Lung (tissue), 16 donors: Measurements from ENCODE around the gene OMD. TPM values are rescaled to one million over a fixed set of nuclear protein-coding genes. Genes with fewer than 3 reads are reported as not detected.

Experiments used
- ATAC-seq: fragments of 200-7000 bp; cut with Tn5 transposase; one replicate; pipeline ENCODE4 v1.9.1; 2020; ENCODE audit warnings: moderate number of reproducible peaks; ENCODE audit not compliant: insufficient read depth, low FRiP score
- DNase-seq, 3 donors: peaks; one replicate each; pipeline ENCODE4 v3.0.0-alpha.2; 2013 to 2017
- H3K27ac ChIP-seq, 2 donors: one replicate each; pipeline ENCODE4 v1.5.1; 2013; ENCODE audit warnings: mild to moderate bottlenecking in 2 of 2, moderate library complexity in 2 of 2, control low read depth in 1 of 2, inconsistent platforms in 1 of 2, low read depth in 1 of 2, low read length in 1 of 2
- H3K27me3 ChIP-seq, 3 donors: one replicate each; pipeline ENCODE4 v1.5.1; 2013; ENCODE audit warnings: low read length in 2 of 3; ENCODE audit not compliant: control insufficient read depth in 3 of 3, insufficient read depth in 3 of 3
- H3K36me3 ChIP-seq, 4 donors: one replicate each; pipeline ENCODE4 v1.5.1; 2013; ENCODE audit warnings: low read length in 4 of 4, mild to moderate bottlenecking in 1 of 4, moderate library complexity in 1 of 4; ENCODE audit not compliant: control insufficient read depth in 4 of 4, insufficient read depth in 4 of 4
- H3K4me1 ChIP-seq, 5 donors: one replicate each; pipeline ENCODE4 v1.5.1; 2013; ENCODE audit warnings: low read length in 5 of 5, mild to moderate bottlenecking in 2 of 5, moderate library complexity in 1 of 5; ENCODE audit not compliant: control insufficient read depth in 5 of 5, insufficient read depth in 5 of 5
- H3K4me3 ChIP-seq: one replicate; pipeline ENCODE4 v1.5.1; 2013; ENCODE audit warnings: mild to moderate bottlenecking, control low read depth, moderate library complexity
- H3K9ac ChIP-seq, 2 donors: one replicate each; pipeline ENCODE4 v1.5.1; 2013; ENCODE audit warnings: low read length in 2 of 2, control low read depth in 1 of 2; ENCODE audit not compliant: insufficient read depth in 1 of 2
- H3K9me3 ChIP-seq, 4 donors: one replicate each; pipeline ENCODE4 v1.5.1; 2013; ENCODE audit warnings: low read length in 3 of 4, mild to moderate bottlenecking in 1 of 4, moderate library complexity in 1 of 4; ENCODE audit not compliant: control insufficient read depth in 4 of 4, insufficient read depth in 3 of 4
- WGBS, 2 donors: extraction: QIAGEN DNeasy Blood & Tissue Kit; methylation state at CpG; one replicate each; pipeline ENCODE4 v1.1.7; 2013; 5-methylcytosine and 5-hydroxymethylcytosine counted together
- long read RNA-seq, 5 donors: transcript quantifications; one replicate each; lab custom pipeline, GENCODE V29; 2026
- polyA plus RNA-seq, 2 donors: library from polyadenylated mRNA; stranded (reverse); fragments of 200-250 nt; gene quantifications; one replicate each; pipeline ENCODE4 v1.2.1, GENCODE V29; 2013
- total RNA-seq, 2 donors: library from RNA; depleted of rRNA in 1 of 2; stranded (reverse); fragments of >200 nt in 1 of 2; gene quantifications; one replicate each; pipeline ENCODE4 v1.2.1, GENCODE V29; 2014 to 2021
- TF ChIP-seq, protein P1 (sequence below): IDR thresholded peaks from 2 replicates; pipeline ENCODE4 v1.5.1; 2012; ENCODE audit warnings: mild to moderate bottlenecking; ENCODE audit errors: control extremely low read depth, extremely low read depth
- donor health status: control.
- donor health status: control.
- donor health status: Bipolar disorder and iron deficiency.
- donor health status: healthy.
- donor health status: DM: yes; HTN: yes; CAD: no.

Gene OMD, protein sequence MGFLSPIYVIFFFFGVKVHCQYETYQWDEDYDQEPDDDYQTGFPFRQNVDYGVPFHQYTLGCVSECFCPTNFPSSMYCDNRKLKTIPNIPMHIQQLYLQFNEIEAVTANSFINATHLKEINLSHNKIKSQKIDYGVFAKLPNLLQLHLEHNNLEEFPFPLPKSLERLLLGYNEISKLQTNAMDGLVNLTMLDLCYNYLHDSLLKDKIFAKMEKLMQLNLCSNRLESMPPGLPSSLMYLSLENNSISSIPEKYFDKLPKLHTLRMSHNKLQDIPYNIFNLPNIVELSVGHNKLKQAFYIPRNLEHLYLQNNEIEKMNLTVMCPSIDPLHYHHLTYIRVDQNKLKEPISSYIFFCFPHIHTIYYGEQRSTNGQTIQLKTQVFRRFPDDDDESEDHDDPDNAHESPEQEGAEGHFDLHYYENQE
- total RNA-seq: 1 to 10 TPM; 1.2 to 5.6 TPM
- 1 to 10 TPM in 1 of 2 donors, under 1 TPM in 1; 0.30 to 2.0 TPM for polyA plus RNA-seq
- long read RNA-seq, donor 1, partial matches to known transcripts: 0 of 2 reads
- long read RNA-seq, donor 1, other reads (novel, unspliced or antisense): 0 of 2 reads
- long read RNA-seq, donor 2: 0 reads
- long read RNA-seq, donor 3, partial matches to known transcripts: 0 of 1 reads
- long read RNA-seq, donor 3, other reads (novel, unspliced or antisense): 0 of 1 reads
- long read RNA-seq, donor 4: 0 reads
- long read RNA-seq, donor 5, partial matches to known transcripts: 0 of 1 reads
- long read RNA-seq, donor 5, other reads (novel, unspliced or antisense): 0 of 1 reads

DNA sequence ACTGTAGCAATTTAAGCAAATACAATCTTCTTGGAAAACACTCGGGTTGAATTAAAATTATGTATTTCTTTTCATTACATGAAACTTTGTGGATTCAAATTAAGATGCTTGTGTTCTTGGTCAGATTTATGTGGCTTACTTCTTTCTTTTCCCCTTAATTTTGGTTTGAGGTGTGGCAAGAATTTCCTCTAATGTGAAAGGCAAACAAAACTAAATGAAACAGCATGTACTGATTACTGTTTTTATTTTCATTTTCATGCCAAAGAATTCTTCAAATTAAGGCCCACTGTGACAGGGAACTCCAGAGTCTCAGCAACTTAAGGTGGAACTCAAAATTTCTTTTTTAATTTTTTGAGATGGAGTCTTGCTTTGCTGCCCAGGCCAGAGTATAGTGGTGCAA lies at the start of gene OMD:
Gene OMD (minus strand): TSS at position 132 of the 400 bp plus-strand sequence. CDS start 6,913 bp downstream, outside the sequence.
- TF ChIP-seq, protein P1, sequence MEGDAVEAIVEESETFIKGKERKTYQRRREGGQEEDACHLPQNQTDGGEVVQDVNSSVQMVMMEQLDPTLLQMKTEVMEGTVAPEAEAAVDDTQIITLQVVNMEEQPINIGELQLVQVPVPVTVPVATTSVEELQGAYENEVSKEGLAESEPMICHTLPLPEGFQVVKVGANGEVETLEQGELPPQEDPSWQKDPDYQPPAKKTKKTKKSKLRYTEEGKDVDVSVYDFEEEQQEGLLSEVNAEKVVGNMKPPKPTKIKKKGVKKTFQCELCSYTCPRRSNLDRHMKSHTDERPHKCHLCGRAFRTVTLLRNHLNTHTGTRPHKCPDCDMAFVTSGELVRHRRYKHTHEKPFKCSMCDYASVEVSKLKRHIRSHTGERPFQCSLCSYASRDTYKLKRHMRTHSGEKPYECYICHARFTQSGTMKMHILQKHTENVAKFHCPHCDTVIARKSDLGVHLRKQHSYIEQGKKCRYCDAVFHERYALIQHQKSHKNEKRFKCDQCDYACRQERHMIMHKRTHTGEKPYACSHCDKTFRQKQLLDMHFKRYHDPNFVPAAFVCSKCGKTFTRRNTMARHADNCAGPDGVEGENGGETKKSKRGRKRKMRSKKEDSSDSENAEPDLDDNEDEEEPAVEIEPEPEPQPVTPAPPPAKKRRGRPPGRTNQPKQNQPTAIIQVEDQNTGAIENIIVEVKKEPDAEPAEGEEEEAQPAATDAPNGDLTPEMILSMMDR: no peak
- Histone ChIP-seq H3K4me1 (peaks cover 0 to 37% (median 9%) of the 10 kb centered on the region in 5 donors), H3K4me3 (no peak within 1 kb of the TSS), H3K9me3 (no peaks in the 10 kb centered on the region), H3K9ac (peak within 1 kb of the TSS in 1 of 2 donors; percentile 54), H3K36me3 (no peaks in the 10 kb centered on the region), H3K27ac (no peak within 1 kb of the TSS), H3K27me3 (no peaks in the 10 kb centered on the region)
- WGBS, 2 donors: 61 to 81% methylated on average over 1 of the region's 1 CpG
- peak in 2 of 3 donors; percentile 50 to 56 for DNase-seq
- ATAC-seq: no peak

DNA sequence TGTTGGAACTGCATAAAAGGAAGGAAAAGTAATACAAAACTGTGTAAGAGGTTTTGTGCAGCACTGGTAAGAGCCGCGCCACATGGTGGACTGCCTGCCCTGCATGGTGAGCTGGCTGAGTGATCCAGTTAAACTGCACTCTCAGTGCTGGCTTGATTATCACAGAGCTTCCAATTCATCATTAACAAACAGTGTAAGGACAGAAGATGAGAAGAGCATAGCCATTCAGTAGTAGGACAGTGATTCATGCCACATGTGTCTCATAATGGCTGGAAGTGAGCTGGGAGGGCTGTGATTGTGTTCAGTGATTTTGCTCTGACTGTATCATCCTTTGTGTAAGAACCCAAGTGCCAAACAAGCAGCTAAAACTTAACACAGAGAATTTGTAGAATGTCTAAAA lies 43.9 kb upstream of the OMD start:
- no peaks in the 10 kb centered on the region for H3K36me3 ChIP-seq
- H3K4me1 ChIP-seq: peaks cover 0 to 4% (median 0%) of the 10 kb centered on the region in 5 donors
- TF ChIP-seq, protein P1: no peak
- ATAC-seq (no peak), DNase-seq (no peak)
- WGBS, 2 donors: 95 to 99% methylated on average over 2 of the region's 2 CpGs
- no peak overlapping the region for H3K27ac ChIP-seq
- no peak overlapping the region for H3K4me3 ChIP-seq
- H3K9me3 ChIP-seq: no peaks in the 10 kb centered on the region
- H3K27me3 ChIP-seq: no peaks in the 10 kb centered on the region
- H3K9ac ChIP-seq: no peak overlapping the region

DNA sequence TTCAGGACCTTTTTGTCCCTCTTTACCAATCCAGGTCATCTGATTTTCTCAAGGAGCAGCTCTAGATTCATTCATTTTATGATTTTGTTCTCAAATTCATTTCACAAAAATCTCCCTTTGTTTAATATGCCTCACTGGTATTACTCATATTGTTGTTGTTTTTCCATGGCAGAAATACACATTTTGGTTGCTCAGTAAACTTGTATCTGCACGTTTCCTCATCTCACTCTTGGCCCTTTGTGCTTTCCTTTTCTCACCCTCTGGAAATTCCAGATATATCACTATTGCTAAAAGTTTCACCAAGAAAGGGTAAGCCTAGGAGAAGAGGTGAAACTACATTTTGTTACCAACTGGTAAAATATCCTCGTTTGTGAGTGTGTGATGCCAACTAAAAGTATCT lies 43.2 kb upstream of the OMD start:
- DNase-seq (no peak), ATAC-seq (no peak)
- Histone ChIP-seq H3K27ac (no peak overlapping the region), H3K36me3 (no peaks in the 10 kb centered on the region), H3K27me3 (no peaks in the 10 kb centered on the region), H3K4me3 (no peak overlapping the region), H3K4me1 (peaks cover 0 to 4% (median 0%) of the 10 kb centered on the region in 5 donors), H3K9ac (no peak overlapping the region), H3K9me3 (no peaks in the 10 kb centered on the region)
- TF ChIP-seq, protein P1: no peak
- 95% methylated on average over 2 of the region's 2 CpGs for WGBS, 2 donors
